Right hindlimb (tissue), 1 donor: Measurements from ENCODE around the gene SYTL2.

Experiments used
- DNase-seq: peaks from one replicate; pipeline ENCODE4 v3.0.0-alpha.2; 2018

Gene SYTL2

GRCh38 chr11:85827748-85828639 lies 17.1 kb upstream of the SYTL2 start:
- no peak for DNase-seq

GRCh38 chr11:85826116-85826855 lies 15.3 kb upstream of the SYTL2 start:
- peak; percentile 63 for DNase-seq

GRCh38 chr11:85825616-85826015 lies 14.7 kb upstream of the SYTL2 start:
- DNase-seq: no peak

GRCh38 chr11:85823816-85824215 lies 12.9 kb upstream of the SYTL2 start:
- DNase-seq: peak; percentile 37

- DNase-seq: no peak
Measured at GRCh38 chr11:85822814-85823213, 11.9 kb upstream of the SYTL2 start.

- no peak for DNase-seq
Measured at GRCh38 chr11:85821636-85822035, 10.7 kb upstream of the SYTL2 start.

- DNase-seq: no peak
Measured at GRCh38 chr11:85819441-85819840, 8.5 kb upstream of the SYTL2 start.

- DNase-seq: no peak
Measured at GRCh38 chr11:85815186-85815931, 4.4 kb upstream of the SYTL2 start.

- DNase-seq: no peak
Measured at GRCh38 chr11:85813721-85814120, 2.8 kb upstream of the SYTL2 start.

GRCh38 chr11:85811624-85812023 lies 683 bp upstream of the SYTL2 start:
- DNase-seq: no peak

GRCh38 chr11:85810521-85810870 lies 445 bp downstream of the SYTL2 start:
- no peak for DNase-seq

GRCh38 chr11:85809863-85810262 lies 1.1 kb downstream of the SYTL2 start:
- peak; percentile 45 for DNase-seq

GRCh38 chr11:85809191-85809590 lies 1.8 kb downstream of the SYTL2 start:
- DNase-seq: peak; percentile 38

- DNase-seq: no peak
Measured at GRCh38 chr11:85806876-85807275, 4.1 kb downstream of the SYTL2 start.

GRCh38 chr11:85806016-85806415 lies 4.9 kb downstream of the SYTL2 start:
- DNase-seq: no peak

GRCh38 chr11:85805387-85805786 lies 5.6 kb downstream of the SYTL2 start:
- DNase-seq: no peak

GRCh38 chr11:85803920-85804319 lies 7.0 kb downstream of the SYTL2 start:
- DNase-seq: no peak

- DNase-seq: no peak
Measured at GRCh38 chr11:85803303-85803702, 7.6 kb downstream of the SYTL2 start.

GRCh38 chr11:85801527-85801926 lies 9.4 kb downstream of the SYTL2 start:
- DNase-seq: no peak

GRCh38 chr11:85800595-85801342 lies 10.2 kb downstream of the SYTL2 start:
- no peak for DNase-seq

- DNase-seq: no peak
Measured at GRCh38 chr11:85799142-85799541, 11.8 kb downstream of the SYTL2 start.

GRCh38 chr11:85798361-85798760 lies 12.6 kb downstream of the SYTL2 start:
- no peak for DNase-seq
